Right hindlimb (tissue), 1 donor: ENCODE results near the gene JMJD4.
"Not testable (repeated sequence)": the region's sequence is repeated elsewhere in the genome, so short reads cannot be mapped to it uniquely, and the experiment has no call there.

ENCODE experiments used
- DNase-seq: peaks from one replicate; pipeline ENCODE4 v3.0.0-alpha.2; 2018

The JMJD4 gene

DNA sequence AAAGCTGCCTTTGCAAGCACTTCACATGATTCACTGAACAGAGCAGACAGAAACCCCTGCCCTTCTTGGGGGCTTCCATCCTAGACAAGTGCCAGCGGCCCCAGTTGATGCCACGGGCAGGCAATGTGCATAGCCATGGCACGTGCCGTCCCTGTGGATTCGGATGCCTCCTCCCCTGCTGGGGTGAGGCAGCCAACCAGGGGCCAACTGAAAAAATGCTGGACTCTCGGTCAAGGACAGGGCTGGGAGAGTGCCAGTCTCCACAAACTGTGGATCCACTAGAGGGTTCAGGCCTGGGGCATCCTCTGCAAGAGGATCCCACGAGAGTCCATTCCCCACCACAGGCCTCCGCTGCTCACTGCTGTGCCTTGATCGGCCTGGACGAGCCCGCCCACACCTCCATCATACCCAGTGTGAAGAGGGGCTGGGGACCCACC is 3.8 kb downstream of the JMJD4 start:
- no peak for DNase-seq

DNA sequence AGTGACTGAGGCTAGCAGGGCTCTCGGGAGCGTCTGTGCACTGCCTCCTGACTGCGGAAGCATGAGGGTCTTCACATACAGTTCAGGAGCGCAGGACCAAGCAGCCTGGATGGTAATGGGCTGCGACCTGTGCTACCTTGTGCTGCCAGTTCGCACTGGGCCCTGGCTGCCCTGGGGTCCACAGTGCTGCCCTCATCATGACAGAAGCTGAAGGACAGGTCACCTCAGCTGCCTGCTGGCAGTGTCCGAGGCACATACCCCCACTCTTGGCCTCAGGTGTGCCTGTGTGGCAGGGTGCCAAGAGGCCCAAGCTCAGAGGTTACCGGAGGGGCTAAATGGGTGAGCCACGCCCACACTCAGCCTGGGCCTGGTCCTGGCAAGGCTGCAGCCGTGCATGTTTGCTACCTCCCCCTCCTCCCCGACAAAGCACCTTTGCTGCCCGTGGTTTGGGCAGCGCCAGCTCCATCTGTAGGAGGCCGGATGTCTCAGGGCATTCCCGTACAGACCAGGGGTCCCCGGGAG is 4.4 kb downstream of the JMJD4 start:
- DNase-seq: no peak

GRCh38 chr1:227729881-227730629 is 5.0 kb downstream of the JMJD4 start:
- DNase-seq: no peak

DNA sequence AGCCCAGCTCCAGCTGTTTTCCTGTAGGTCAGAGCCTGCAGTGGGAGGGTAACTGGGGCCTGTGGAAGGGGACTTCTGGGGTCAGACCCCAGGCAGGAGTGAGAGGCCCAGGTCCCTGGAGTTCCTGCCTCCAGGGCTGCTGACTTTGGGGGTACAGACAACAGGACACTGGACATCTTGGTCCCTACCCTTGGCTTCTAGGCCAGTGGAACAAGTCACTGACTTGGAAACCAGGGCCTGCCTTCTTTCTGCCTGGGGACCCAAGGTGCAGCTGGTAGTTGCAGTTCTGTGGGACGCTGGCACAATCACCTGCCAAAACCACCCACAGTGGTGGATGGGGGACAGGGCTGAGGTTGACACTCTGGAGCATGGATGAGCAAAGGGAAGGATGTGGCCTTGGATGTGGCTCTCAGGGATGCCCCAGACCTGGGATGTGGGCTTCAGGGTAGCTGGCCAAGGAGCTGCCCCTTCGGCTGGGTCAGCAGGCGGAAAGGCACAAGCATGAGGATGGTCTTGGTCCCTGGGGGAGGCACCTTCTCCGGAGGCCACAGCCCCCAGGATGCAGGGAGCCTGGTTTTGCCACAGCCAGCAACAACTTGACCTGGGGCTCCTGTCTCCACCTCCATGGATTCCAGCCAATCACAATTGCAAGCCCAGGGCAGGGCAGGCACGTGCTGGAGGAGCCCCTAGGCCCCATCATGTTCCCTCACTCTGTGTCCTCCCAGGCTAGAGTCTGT is 5.8 kb downstream of the JMJD4 start:
- no peak for DNase-seq

GRCh38 chr1:227728892-227729143 is 6.3 kb downstream of the JMJD4 start:
- no peak for DNase-seq

- peak; percentile 82 for DNase-seq
Observed at GRCh38 chr1:227728059-227728891, 6.8 kb downstream of the JMJD4 start.

DNA sequence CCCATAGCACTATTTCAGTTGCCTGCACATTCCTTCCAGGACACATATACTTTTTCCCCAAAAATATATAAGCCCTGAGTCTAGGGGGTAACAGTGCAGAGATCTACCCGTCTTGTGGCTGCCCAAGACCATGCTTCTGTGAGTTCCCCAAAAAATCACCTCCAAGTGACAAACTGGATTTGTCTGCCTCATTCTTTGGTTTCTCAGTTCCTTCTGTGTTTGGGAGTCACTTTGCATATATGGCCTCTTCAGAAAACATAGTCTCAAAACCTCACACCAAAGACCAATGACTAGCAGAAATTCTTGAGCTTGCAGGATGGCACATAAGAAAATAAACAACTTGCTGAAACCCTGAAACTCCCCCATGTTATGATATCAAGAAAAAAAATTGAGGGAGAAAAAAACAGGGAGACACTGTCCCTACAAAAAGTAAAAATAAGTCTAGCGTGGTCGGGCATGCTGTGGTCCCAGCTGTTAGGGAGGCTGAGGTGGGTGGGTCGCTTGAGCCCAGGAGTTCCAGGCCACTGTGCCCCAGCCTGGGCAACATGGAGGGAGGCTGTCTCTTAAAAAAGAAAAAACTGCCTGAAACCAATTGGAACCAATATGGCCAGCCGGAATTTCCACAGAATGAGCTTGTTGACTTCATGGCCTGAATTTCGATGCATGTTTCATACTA is 8.0 kb downstream of the JMJD4 start:
- DNase-seq: no peak

DNA sequence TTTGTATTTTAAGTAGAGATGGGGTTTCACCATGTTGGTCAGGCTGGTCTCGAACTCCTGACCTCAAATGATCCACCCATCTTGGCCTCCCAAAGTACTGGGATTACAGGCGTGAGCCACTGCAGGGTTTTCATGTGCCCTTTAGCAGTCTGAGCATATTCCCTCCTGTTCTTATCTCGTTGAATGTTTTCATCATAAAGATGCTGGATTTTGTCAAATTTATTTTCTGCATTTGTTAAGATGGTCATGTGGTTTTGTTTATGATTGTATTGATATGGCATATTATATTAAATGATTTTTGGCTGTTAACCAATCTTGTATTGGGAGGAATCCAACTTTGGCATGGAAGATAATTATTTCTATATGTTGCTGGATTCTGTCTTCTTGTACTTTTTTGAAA is 8.8 kb downstream of the JMJD4 start:
- no peak for DNase-seq

- no peak for DNase-seq
Observed at GRCh38 chr1:227725046-227725445, 10.1 kb downstream of the JMJD4 start.

DNA sequence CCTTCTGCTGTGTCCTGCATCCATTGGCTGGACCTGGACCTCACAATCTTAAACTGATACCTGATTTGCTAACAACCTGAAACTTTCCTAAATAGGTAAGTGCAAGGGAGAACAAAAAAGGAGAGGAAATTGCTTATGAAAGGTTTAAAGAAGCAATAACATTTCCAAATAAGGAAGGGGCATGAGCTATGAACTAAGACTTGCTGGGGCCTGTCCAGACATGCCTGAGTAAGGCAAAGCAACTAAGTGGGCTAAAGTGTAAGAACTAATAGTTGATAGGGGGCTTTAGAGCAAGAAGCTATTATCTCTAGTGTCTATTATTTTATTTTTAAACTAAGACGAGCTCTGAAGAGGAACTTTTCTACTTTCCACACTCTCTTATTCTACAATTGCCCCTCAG is 11.6 kb downstream of the JMJD4 start:
- DNase-seq: no peak

DNA sequence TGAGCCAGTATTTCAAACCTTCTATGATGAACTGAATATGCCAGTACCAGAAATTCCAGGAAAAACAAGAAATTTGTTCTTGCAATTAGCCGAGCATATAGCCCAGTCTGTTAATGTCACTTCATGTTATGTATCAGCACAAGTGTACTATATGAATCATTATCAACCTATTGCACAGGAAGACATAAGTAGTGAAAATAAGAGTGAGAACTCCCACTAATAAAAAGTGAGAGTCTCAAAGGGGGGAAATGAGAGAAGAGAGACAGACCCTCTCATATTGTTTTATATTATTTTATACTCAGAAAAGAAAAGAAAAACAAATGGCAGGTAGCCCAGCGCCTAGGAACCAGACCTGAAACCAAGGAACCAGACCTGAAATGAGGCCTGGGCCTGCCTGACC is 16.2 kb downstream of the JMJD4 start:
- no peak for DNase-seq

- DNase-seq: no peak
Observed at GRCh38 chr1:227712648-227713047, 22.5 kb downstream of the JMJD4 start.

GRCh38 chr1:227710474-227710873 is 24.6 kb downstream of the JMJD4 start:
- DNase-seq: not testable (repeated sequence)

GRCh38 chr1:227709451-227709850 is 25.7 kb downstream of the JMJD4 start:
- DNase-seq: no peak

DNA sequence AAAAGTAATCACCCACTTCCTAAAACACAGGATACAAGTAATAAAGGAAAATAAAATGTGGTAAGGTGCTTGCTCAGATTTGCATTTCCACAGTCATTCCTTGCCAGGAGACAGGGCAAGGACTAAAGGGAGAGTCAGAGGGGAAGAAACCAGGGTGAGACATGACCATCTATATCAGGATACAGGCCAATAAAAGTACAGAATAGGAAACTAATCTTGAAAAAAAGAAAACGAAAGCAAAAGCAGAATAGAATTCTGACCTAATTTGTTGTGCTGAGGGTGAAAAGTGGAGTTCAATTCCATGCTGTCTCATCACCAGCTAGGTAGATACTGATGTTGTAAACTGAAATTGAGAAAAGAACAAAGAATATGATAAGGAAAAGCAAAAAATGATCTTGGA is 27.3 kb downstream of the JMJD4 start:
- no peak for DNase-seq

DNA sequence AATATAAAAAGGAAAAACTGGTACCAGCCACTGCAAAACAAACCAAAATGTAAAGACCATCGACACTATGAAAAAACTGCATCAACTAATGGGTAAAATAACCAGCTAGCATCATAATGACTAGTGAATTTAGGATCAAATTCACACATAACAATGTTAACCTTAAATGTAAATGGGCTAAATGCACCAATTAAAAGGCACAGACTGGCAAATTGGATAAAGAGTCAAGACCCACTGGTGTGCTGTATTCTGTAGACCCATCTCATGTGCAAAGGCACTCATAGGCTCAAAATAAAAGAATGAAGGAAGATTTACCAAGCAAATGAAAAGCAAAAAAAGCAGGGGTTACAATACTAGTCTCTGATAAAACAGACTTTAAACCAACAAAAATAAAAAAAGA is 33.5 kb downstream of the JMJD4 start:
- not testable (repeated sequence) for DNase-seq

DNA sequence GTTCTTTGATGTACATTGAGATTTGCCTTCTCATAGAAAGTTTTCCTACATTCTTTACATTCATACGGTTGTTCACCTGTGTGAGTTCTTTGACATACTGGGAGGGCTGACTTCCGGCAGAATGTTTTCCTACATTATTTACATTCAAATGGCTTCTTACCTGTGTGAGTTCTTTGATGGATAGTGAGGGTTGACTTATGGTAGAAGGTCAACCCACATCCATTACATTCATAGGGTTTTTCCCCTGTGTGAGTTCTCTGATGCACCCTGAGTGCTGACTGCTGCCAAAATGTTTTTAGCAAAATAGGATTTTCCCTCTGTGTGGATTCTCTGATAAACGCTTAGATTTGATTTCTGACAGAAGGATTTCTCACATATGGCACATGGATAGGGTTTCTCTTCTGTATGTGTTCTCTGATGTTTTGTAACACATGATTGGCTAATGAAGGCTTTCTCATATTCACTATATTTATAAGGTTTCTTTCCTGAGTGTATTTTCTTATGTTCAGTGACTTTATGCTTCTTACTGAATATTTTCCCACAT is 37.7 kb downstream of the JMJD4 start:
- no peak for DNase-seq

DNA sequence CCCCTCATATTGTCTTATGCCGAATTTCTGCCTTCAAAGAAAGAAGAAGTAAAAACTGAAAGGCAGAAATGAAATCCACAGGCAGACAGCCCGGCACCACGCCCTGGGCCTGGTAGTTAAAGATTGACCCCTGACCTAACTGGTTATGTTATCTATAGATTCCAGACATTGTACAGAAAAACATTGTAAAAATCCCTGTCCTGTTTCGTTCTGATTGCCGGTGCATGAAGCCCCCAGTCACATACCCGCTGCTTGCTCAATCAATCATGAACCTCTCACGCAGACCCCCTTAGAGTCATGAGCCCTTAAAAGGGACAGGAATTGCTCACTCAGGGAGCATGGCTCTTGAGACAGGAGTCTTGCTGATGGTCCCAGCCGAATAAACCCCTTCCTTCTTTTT is 49.3 kb downstream of the JMJD4 start:
- no peak for DNase-seq
